Measurements from ENCODE around the gene PALMD.

PALMD gene

GRCh38 chr1:99704356-99704816 lies 58.5 kb downstream of the PALMD start:
- no peak for DNase-seq

GRCh38 chr1:99705385-99705784 lies 59.5 kb downstream of the PALMD start:
- no peak for DNase-seq

DNA sequence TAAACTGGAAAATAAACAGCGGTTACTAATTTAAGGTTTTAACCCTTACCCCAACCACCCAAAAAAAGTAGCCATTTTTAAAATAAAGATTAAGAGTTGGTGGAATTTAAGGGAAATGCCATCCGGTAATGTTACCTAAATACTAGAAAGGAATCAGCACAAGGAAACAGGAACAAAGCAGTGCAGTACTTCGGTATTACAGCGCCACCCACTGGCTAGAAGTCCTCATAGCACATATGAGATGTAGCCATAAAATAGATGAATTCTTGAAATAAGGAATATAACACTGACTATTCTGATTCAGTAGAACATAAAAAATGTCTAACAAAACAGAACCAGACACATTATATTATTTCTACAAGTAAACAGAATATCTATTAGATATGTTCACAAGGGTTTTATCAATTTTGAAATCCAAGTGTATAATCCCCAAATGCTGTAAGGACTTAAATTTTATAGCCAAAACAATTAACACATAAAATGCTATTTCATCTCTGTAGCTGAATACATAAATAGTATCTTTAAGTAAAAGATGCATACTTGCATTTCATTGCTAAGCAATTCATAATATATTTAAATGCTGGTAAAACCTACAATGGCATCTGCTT lies 61.7 kb downstream of the PALMD start:
- DNase-seq = peak; percentile 23

DNA sequence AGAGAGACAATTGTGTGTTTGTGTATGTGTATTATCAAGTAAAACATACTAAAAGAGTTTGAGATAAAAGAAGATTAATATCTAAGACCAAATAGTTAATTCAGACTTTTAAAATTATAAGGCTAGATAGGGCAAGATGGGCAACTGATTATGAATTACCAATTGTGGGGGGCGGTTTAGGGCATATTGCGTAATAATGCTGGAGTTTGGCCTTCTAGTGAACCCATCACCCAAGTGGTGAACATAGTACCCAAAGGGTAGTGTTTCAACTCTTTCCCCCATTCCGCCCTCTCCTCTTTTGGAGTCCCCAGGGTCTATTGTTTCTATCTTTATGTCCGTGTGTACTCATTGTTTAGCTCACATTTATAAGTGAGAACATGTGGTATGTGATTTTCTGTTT lies 65.1 kb downstream of the PALMD start:
- no peak for DNase-seq

DNA sequence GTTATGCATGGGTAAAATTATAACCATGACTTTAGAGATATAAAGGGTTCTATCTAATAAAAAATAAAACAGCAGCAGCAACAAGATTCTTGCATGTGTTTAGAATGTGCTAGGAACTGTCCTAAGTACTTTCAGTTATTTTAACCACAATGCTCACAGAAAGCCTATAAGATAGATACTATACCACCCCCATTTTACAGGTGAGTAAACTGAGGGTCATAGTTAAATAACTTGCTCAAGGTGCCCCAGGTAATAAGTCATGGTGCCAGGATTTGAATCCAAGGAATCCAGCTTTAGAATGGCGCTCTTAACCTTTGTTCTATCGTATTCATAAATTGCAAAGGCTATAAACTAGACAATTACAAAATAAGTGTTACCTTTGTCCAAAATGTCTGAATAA lies 67.1 kb downstream of the PALMD start:
- no peak for DNase-seq

- DNase-seq = no peak
Observed at GRCh38 chr1:99717005-99717404, 71.1 kb downstream of the PALMD start.

DNA sequence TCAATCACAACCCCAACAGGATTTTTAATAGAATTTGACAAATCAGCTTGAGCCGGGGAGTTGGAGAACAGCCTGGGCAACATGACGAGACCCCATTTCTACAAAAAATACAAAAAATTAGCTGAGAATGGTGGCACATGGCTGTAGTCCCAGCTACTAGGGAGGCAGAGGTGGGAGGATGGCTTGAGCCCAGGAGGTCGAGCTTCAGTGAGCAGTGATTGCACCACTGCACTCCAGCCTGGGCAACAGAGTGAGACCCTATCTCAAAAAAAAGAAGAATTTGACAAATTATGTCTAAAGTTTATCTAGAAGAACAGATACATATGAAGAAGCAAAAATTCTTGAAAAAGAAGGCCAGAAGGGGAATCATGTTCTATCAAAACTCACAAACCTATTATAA lies 77.3 kb downstream of the PALMD start:
- DNase-seq = no peak

DNA sequence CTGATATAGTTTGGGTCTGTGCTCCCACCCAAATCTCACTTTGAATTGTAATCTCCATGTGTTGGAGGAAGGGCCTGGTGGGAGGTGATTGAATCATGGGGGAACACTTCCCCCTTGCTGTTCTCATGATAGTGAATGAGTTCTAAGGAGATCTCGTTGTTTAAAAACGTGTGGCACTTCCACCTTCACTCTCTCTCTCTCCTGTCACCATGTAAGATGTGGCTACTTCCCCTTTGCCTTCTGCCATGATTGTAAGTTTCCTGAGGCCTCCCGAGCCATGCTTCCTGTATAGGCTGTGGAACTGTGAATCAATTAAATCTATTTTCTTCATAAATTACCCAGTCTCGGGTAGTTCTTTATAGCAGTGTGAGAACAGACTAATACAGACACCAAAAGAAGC lies 80.1 kb downstream of the PALMD start:
- DNase-seq = no peak

DNA sequence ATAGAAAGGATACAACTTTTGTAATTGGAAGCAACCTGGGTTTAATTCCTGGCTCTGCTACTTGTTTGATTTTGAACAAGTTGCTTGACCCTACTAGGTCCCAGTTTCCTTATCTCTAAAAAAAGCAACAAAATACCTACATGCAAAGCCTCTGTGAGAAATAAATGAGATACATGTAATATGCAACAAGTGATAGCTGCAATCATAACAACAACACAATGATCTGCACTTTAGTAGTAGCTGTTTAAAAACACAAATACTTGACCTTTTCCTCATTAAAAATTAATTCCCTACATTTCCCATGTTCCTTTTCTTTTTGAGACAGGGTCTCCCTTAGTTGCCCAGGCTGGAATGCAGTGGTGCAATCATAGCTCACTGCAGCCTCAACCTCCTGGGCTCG lies 80.5 kb downstream of the PALMD start:
- no peak for DNase-seq

DNA sequence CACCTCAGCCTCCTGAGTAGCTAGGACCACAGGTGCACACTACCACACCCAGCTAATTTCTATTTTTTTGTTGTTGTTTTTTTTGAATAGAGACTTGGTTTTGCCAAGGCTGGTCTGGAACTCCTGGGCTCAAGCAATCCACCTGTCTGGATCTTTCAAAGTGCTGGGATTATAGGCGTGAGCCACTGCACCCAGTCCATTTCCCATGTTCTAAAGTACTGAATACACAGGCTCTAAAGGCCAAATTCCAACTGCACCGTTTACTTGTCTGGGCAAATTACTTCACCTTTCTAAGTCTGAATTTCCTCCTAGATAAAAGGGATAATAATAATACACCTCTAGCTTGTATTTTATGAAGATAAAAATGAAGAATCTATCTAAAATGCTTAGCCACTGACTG lies 80.9 kb downstream of the PALMD start:
- DNase-seq = no peak

- peak; percentile 23 for DNase-seq
Observed at GRCh38 chr1:99727575-99728185, 81.8 kb downstream of the PALMD start.

GRCh38 chr1:99728494-99729235 lies 82.8 kb downstream of the PALMD start:
- no peak for DNase-seq

DNA sequence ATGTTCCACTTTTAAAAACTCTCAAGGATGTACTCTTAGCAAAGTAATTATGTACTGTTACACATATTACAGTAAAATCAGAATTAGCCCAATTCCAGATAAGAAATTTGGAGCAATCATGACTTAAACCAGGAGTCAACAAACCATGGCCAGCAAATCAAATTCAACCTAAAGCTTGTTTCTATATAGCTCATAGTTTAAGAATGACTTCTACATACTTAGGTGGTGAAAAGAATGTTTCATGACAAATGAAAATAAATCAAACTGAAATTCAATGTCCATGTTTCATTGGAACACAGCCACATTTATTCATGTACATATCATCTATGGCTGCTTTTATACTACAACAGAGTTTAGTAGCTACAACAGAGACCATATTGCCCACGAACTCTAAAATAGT lies 85.5 kb downstream of the PALMD start:
- DNase-seq = no peak

DNA sequence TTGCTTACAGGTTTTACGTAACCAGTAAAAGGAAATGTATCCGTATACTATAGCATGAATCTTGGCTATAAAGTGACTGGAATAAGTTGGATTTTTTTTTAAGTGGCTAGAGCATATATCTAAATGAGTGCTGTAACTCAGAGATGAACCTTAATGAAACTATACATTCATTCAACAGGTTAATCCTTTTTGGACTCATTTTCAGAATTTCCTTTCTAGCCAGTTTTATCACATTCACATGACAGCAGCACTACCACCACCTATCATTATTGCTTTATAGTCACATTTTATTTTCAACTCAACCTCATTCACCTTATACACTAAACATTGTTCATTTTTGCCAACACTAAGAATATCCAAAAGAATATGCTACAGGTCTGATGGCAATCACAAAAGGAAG lies 89.9 kb downstream of the PALMD start:
- DNase-seq = no peak

DNA sequence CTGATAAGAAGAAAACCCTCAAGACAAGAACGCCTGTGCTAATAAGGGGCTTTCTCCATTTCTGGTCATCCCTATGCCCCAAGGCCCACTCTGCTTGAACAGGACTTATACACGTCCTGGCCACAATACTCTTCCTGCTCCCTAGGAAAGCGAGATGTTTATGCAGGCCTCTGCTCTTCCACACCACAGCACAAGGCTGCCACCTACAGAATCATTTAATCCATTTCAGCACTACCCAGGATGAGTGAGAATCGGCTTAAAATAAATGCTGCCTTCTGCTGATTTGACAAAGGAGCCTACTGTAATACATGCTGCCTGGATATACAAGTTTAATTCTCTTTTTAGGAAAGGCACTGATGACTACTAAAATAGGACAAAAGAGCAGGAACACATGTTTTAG lies 91.1 kb downstream of the PALMD start:
- DNase-seq = no peak

DNA sequence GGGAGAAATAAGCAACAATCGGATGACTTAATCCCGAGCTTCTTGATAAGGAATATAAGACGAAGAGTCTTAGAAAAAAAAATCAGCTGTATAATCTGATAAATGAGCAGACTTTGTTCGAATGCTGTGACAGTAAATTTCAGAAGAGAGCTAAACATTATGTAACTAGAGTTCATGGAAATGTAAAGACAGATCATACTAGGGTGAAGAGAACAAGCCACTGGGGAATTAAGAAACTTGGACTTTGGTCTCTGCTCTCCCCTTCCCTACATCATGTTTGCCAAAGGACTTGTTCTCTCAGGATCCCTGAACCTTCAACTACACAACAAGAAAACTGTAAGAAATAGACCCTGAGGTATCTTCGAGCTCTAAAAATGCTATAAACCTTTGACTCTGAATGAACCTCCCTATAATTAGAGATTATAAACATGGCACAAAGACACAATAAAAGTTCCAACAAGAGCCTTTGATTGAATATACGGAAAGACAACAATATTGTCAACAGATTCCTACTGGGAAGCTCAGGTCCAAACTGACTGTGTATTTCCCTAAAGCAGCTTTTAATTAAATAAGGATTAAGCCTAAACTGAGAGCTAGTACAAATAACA lies 93.0 kb downstream of the PALMD start:
- DNase-seq = no peak

DNA sequence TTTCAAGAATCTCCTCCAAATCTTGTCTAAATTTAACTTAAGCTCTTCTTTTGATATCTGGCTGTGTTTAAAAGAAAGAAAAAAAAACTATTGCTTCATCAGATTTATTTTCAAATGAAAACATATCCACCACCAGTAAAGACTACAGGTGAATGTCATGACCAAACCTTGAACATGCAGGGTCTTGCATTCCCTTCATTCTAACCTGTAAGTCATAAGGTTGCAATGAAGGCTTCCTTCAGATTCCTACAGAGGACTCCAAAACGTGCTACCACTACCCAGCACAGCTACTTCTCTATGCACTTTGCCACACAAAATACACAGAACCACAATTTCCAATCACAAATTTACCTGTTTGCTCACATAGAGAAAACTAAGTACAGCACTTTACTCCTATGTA lies 94.2 kb downstream of the PALMD start:
- DNase-seq = no peak

Measured in T1000 (cell line).